Suprapubic skin (tissue), 4 donors: ENCODE results near the gene FUT3. TPM values are rescaled to one million over a fixed set of nuclear protein-coding genes. Genes with fewer than 3 reads are reported as not detected.

Experiments used
- DNase-seq, 2 donors: peaks; one replicate each; pipeline ENCODE4 v3.0.0-alpha.2; 2019; ENCODE audit warnings: low spot score in 2 of 2
- H3K27ac ChIP-seq: fragments of 200-600 bp; sonication (generic); one replicate; pipeline ENCODE4 v1.5.1; 2019
- H3K27me3 ChIP-seq: fragments of 200-600 bp; sonication (generic); one replicate; pipeline ENCODE4 v1.5.1; 2019
- H3K36me3 ChIP-seq: fragments of 200-600 bp; sonication (generic); one replicate; pipeline ENCODE4 v1.5.1; 2019
- H3K4me1 ChIP-seq: fragments of 200-600 bp; sonication (generic); one replicate; pipeline ENCODE4 v1.5.1; 2019
- H3K4me3 ChIP-seq: fragments of 200-600 bp; sonication (generic); one replicate; pipeline ENCODE4 v1.5.1; 2019; ENCODE audit warnings: mild to moderate bottlenecking
- H3K9me3 ChIP-seq: fragments of 200-600 bp; sonication (generic); one replicate; pipeline ENCODE4 v1.5.1; 2019
- EP300 ChIP-seq: sonication (generic); formaldehyde crosslinking; IDR thresholded peaks from one replicate; pipeline ENCODE4 v1.6.1; 2017; ENCODE audit warnings: antibody characterized with exemption
- POLR2A ChIP-seq, 2 donors: fragments of 450-650 bp; IDR thresholded peaks; one replicate each; pipeline ENCODE4 v1.6.1; 2017; ENCODE audit warnings: antibody characterized with exemption in 2 of 2, mild to moderate bottlenecking in 2 of 2, moderate library complexity in 2 of 2
- POLR2AphosphoS5 ChIP-seq, 3 donors: sonication (generic); formaldehyde crosslinking; IDR thresholded peaks; one replicate each; pipeline ENCODE4 v1.6.1; 2017; ENCODE audit warnings: antibody characterized with exemption in 3 of 3
- WGBS: methylation state at CpG from one replicate; pipeline ENCODE4 v1.1.5; 2018; 5-methylcytosine and 5-hydroxymethylcytosine counted together
- total RNA-seq, 4 donors: library from RNA; depleted of rRNA; stranded (reverse); fragments of >200 nt; gene quantifications; one replicate each; pipeline ENCODE4 v1.1.0, GENCODE V29; 2016
- TF ChIP-seq, protein P1 (sequence below), 2 donors: fragments of 200-600 bp in 1 of 2; fragments of 450-650 bp in 1 of 2; sonication (generic) in 1 of 2; IDR thresholded peaks; one replicate each; pipeline ENCODE4 v1.5.1; 2016 to 2019; ENCODE audit warnings: antibody characterized with exemption in 2 of 2, mild to moderate bottlenecking in 1 of 2, moderate library complexity in 1 of 2

Gene FUT3
- total RNA-seq, 4 donors from 2014 or later: 0.93 to 3.6 (median 1.4) TPM

DNA sequence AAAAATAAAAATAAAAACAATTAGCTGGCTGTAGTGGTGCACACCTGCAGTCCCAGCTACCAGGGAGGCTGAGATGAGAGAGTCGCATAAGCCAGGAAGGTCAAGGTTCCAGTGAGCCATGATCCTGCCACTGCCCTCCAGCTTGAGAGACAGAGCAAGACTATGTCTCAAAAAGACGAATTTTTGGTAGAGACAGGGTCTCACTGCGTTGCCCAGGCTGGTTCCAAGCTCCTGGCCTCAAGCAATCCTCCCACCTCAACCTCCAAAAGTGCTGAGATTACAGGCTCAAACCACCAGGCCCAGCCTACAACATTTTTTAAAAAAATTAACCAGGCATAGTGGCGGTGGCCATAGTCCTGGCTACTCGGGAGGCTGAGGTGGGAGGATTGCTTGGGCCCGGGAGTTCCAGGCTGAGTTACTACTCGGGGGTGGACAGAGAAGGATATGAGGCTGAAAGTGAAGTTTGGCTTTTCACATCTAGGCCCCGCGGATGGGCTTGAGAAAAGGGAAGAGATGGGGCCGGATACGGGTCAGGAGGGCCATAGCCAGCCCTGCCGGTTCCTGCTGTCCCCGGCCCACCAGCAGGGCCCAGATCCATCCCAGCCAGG lies 42.2 kb upstream of the FUT3 start:
- DNase-seq: no peak
- Histone ChIP-seq H3K4me3 (no peak overlapping the region), H3K27me3 (peaks cover 9% of the 10 kb centered on the region), H3K4me1 (peaks cover 32% of the 10 kb centered on the region), H3K36me3 (peaks cover 29% of the 10 kb centered on the region), H3K27ac (no peak overlapping the region), H3K9me3 (no peaks in the 10 kb centered on the region)
- no peak for TF ChIP-seq POLR2A (IDR thresholded peaks at IDR 0.05)
- no peak for TF ChIP-seq POLR2AphosphoS5 (IDR thresholded peaks at IDR 0.05)
- TF ChIP-seq, protein P1, sequence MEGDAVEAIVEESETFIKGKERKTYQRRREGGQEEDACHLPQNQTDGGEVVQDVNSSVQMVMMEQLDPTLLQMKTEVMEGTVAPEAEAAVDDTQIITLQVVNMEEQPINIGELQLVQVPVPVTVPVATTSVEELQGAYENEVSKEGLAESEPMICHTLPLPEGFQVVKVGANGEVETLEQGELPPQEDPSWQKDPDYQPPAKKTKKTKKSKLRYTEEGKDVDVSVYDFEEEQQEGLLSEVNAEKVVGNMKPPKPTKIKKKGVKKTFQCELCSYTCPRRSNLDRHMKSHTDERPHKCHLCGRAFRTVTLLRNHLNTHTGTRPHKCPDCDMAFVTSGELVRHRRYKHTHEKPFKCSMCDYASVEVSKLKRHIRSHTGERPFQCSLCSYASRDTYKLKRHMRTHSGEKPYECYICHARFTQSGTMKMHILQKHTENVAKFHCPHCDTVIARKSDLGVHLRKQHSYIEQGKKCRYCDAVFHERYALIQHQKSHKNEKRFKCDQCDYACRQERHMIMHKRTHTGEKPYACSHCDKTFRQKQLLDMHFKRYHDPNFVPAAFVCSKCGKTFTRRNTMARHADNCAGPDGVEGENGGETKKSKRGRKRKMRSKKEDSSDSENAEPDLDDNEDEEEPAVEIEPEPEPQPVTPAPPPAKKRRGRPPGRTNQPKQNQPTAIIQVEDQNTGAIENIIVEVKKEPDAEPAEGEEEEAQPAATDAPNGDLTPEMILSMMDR (IDR thresholded peaks at IDR 0.05): no peak
- TF ChIP-seq EP300: no peak
- 48% methylated on average over 10 of the region's 13 CpGs for whole genome bisulfite sequencing

DNA sequence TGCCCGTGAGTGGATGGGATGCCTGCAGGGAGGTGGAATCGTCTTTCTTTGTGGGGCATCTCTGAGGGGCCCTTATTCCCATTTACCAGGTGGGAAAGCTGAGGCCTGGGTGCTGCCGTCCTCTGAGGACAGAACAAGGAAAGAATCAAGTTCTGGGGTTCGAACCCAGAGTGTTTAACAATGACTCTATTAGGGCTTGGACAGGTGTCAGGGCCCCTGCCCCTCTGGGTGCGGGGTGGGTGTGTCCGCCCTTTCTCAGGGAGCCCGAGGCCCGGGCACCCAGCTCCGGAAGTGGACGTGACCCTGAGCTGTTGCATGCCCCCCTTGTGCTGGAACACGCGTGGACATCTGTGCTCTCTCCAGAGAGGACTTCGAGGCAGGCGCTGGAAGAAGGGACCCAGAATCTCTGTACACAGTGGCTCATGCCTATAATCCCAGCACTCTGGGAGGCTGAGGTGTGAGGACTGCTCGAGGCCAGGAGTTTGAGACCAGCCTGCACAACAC lies 41.6 kb upstream of the FUT3 start:
- 60% methylated on average over 14 of the region's 15 CpGs for WGBS
- no peak overlapping the region for H3K4me3 ChIP-seq
- H3K36me3 ChIP-seq: peaks cover 29% of the 10 kb centered on the region

DNA sequence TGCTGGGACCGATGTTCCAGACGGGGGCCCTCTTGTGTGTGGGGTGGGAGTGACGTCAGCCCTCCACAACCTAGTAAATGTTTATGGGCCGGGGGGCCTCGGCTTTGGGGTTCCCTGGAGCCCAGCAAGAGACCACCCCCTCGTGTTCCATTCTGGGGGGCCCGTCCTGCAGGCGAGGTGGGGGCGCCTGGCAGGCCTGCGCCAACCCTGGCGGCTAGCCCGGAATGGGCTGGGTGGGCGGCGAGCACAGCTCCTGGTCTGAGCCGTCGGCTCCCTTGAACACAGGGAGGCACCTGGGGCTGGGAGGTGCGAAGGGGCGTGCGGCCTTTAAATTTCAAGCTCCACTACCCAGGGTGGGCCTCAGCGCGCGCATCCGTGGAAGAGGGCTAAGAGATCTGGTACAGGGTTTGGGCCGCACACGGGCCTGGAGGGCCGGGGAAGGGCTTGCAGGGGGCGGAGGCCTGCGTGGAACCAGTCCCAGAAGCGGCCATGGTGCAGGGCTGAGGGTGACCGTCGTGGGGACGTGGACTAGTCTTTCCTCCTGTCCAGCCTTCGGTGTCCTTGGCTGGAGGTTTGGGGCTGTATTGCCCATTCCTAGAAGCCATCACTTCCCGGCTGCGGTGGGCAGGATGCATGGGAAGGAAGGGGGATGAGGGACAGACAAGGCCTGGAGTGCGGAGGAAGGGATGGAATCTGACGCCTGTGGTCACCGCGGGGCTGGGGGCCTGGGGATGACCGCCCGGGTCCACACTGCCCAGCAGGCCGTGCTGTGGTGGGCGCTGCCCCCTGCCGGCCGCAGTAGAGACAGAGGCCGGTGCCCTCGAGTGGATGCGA lies 40.9 kb upstream of the FUT3 start:
- Histone ChIP-seq H3K27ac (no peak overlapping the region), H3K27me3 (peaks cover 9% of the 10 kb centered on the region), H3K4me1 (peaks cover 32% of the 10 kb centered on the region), H3K9me3 (no peaks in the 10 kb centered on the region), H3K36me3 (peaks cover 26% of the 10 kb centered on the region), H3K4me3 (no peak overlapping the region)
- no peak for DNase-seq
- 9% methylated on average over 39 of the region's 48 CpGs for WGBS
- no peak for TF ChIP-seq POLR2AphosphoS5 (IDR thresholded peaks at IDR 0.05)
- no peak for TF ChIP-seq EP300
- no peak for TF ChIP-seq POLR2A (IDR thresholded peaks at IDR 0.05)
- TF ChIP-seq, protein P1 (IDR thresholded peaks at IDR 0.05): peak in 1 of 2 donors; percentile 66

More for the DNA sequence above, 41.6 kb upstream of the FUT3 start:
- no peaks in the 10 kb centered on the region for H3K9me3 ChIP-seq
- no peak overlapping the region for H3K27ac ChIP-seq
- peaks cover 9% of the 10 kb centered on the region for H3K27me3 ChIP-seq
- TF ChIP-seq EP300 (no peak), POLR2A (IDR thresholded peaks at IDR 0.05) (no peak), POLR2AphosphoS5 (IDR thresholded peaks at IDR 0.05) (no peak)
- TF ChIP-seq, protein P1 (IDR thresholded peaks at IDR 0.05): no peak
- no peak for DNase-seq
- H3K4me1 ChIP-seq: peaks cover 32% of the 10 kb centered on the region

DNA sequence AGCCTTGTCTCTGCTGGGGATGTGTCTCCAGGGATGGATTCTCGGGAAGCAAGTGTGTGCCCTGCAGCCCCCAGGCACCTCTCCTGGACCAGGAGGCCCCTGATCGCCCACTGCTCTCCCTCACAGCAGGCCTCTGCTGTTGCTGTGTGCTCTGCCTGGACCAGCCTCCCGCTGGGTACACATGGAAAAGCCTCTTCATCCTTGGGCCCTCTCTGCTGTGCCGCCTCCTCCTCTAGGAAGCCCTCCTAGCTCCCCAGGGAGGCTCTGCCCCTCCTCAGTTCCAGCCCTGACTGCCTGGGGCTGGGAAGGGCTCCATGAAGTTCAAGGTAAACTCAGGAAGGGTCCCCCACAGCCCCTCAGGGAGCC lies 40.3 kb upstream of the FUT3 start:
- WGBS: 80% methylated on average over 1 of the region's 4 CpGs

More for the DNA sequence above, 40.3 kb upstream of the FUT3 start:
- TF ChIP-seq EP300 (no peak), POLR2AphosphoS5 (IDR thresholded peaks at IDR 0.05) (no peak), POLR2A (IDR thresholded peaks at IDR 0.05) (no peak)
- TF ChIP-seq, protein P1 (IDR thresholded peaks at IDR 0.05): no peak
- H3K36me3 ChIP-seq: peaks cover 20% of the 10 kb centered on the region
- peaks cover 32% of the 10 kb centered on the region for H3K4me1 ChIP-seq
- H3K27me3 ChIP-seq: peaks cover 9% of the 10 kb centered on the region
- no peaks in the 10 kb centered on the region for H3K9me3 ChIP-seq
- no peak for DNase-seq
- no peak overlapping the region for H3K27ac ChIP-seq
- H3K4me3 ChIP-seq: no peak overlapping the region
